Mesothelial cell of epicardium (in vitro differentiated cells): ENCODE results near the gene TSHZ2. TPM values are rescaled to one million over a fixed set of nuclear protein-coding genes. Genes with fewer than 3 reads are reported as not detected.

ENCODE experiments used
- DNase-seq, 2 experiments: peaks; one replicate each; pipeline ENCODE4 v3.0.0; 2021; ENCODE audit warnings: low spot score in 2 of 2; ENCODE audit not compliant: unreplicated experiment in 2 of 2
- H3K27ac Mint-ChIP-seq: 2 replicates; pipeline ENCODE4 v1.8.0; 2021; ENCODE audit warnings: mixed read lengths
- H3K27me3 Mint-ChIP-seq: 2 replicates; pipeline ENCODE4 v1.8.0; 2021; ENCODE audit warnings: low read depth, mixed read lengths
- H3K36me3 Mint-ChIP-seq: 2 replicates; pipeline ENCODE4 v1.8.0; 2021; ENCODE audit warnings: mixed read lengths
- H3K4me1 Mint-ChIP-seq: 2 replicates; pipeline ENCODE4 v1.8.0; 2021; ENCODE audit warnings: mixed read lengths
- H3K4me3 Mint-ChIP-seq: 2 replicates; pipeline ENCODE4 v1.8.0; 2021; ENCODE audit warnings: mild to moderate bottlenecking, moderate library complexity, mixed read lengths
- H3K9me3 Mint-ChIP-seq: 2 replicates; pipeline ENCODE4 v1.8.0; 2021; ENCODE audit warnings: mixed read lengths
- CTCF ChIP-seq: fragments of 200-600 bp; sonication (generic); IDR thresholded peaks from one replicate; pipeline ENCODE4 v1.5.0; 2021; ENCODE audit warnings: antibody characterized with exemption; ENCODE audit not compliant: unreplicated experiment
- total RNA-seq: library from RNA; stranded (reverse); gene quantifications from 3 replicates; pipeline ENCODE4 v1.2.1, GENCODE V29; 2021

TSHZ2 gene
- total RNA-seq, 1 donor from 2014 or later = 28.8 TPM

- Mint-ChIP-seq H3K27me3 (no peaks in the 10 kb centered on the region), H3K36me3 (peaks cover 6% of the 10 kb centered on the region), H3K9me3 (peaks cover 6% of the 10 kb centered on the region), H3K27ac (no peak overlapping the region), H3K4me1 (peaks cover 16% of the 10 kb centered on the region), H3K4me3 (no peak overlapping the region)
- TF ChIP-seq CTCF = no peak
- DNase-seq = no peak
These were observed 66.1 kb downstream of the TSHZ2 start for GRCh38 chr20:53038299-53038698.

GRCh38 chr20:53040693-53041589, 68.8 kb downstream of the TSHZ2 start:
- DNase-seq = no peak
- Mint-ChIP-seq H3K9me3 (peaks cover 6% of the 10 kb centered on the region), H3K27ac (no peak overlapping the region), H3K4me1 (peaks cover 21% of the 10 kb centered on the region), H3K36me3 (peaks cover 6% of the 10 kb centered on the region), H3K4me3 (no peak overlapping the region), H3K27me3 (no peaks in the 10 kb centered on the region)
- no peak for TF ChIP-seq CTCF

GRCh38 chr20:53042521-53042920, 70.4 kb downstream of the TSHZ2 start:
- peaks cover 28% of the 10 kb centered on the region for H3K4me1 Mint-ChIP-seq
- no peaks in the 10 kb centered on the region for H3K27me3 Mint-ChIP-seq
- DNase-seq = no peak
- no peak overlapping the region for H3K27ac Mint-ChIP-seq
- no peak overlapping the region for H3K4me3 Mint-ChIP-seq
- TF ChIP-seq CTCF = no peak
- peaks cover 10% of the 10 kb centered on the region for H3K36me3 Mint-ChIP-seq
- peaks cover 9% of the 10 kb centered on the region for H3K9me3 Mint-ChIP-seq

GRCh38 chr20:53044296-53044695, 72.1 kb downstream of the TSHZ2 start:
- Mint-ChIP-seq H3K4me3 (no peak overlapping the region), H3K27ac (no peak overlapping the region), H3K9me3 (peaks cover 8% of the 10 kb centered on the region), H3K27me3 (no peaks in the 10 kb centered on the region), H3K36me3 (peaks cover 10% of the 10 kb centered on the region), H3K4me1 (peaks cover 41% of the 10 kb centered on the region)
- DNase-seq = no peak
- TF ChIP-seq CTCF = no peak

GRCh38 chr20:53045941-53046340, 73.8 kb downstream of the TSHZ2 start:
- Mint-ChIP-seq H3K27me3 (no peaks in the 10 kb centered on the region), H3K36me3 (peaks cover 8% of the 10 kb centered on the region), H3K9me3 (peaks cover 6% of the 10 kb centered on the region), H3K27ac (peak overlapping the region; percentile 43), H3K4me3 (no peak overlapping the region), H3K4me1 (peaks cover 34% of the 10 kb centered on the region)
- TF ChIP-seq CTCF = no peak
- no peak for DNase-seq
